Measurements from ENCODE around the gene MYH16.
"Not testable (repeated sequence)": the region's sequence is repeated elsewhere in the genome, so short reads cannot be mapped to it uniquely, and the experiment has no call there.

Gene MYH16

DNA sequence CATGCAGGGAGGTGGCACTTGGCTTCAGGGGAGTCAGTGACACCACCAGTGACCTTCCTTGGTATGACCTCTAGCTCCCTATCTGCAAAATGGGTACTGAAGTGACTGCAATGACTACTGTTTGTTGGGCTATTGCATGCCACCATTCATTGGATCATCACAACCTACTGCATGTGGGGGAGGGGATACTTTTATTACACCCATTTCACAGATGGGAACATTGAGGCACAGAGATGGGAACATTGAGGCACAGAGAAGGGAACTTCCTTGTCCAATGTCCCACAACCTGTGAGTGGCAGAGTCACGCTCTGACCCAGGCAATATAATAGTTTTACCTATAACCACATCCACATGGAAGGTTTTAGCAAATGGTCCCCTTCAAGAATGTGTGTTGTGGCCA lies 12.2 kb upstream of the MYH16 start:
- DNase-seq, result no peak

DNA sequence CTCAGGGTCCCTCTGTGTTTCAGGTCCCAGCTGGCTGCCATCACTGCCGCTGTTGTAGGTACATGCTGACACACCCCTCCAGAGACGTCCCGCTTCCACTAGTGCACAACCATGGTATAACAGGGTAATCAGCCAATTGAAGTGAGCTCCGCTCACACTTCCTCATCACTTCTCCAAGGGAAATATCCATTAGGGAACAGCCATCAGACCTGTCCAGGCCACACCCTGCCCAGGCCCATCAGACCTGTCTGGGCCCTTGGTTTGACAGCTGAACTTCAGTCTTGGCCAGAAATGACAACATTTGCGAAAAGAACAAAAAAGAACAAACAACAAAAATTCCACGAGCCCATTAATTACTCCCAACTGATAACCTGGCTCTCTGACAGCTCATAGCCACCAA lies 11.0 kb upstream of the MYH16 start:
- DNase-seq, result no peak

DNA sequence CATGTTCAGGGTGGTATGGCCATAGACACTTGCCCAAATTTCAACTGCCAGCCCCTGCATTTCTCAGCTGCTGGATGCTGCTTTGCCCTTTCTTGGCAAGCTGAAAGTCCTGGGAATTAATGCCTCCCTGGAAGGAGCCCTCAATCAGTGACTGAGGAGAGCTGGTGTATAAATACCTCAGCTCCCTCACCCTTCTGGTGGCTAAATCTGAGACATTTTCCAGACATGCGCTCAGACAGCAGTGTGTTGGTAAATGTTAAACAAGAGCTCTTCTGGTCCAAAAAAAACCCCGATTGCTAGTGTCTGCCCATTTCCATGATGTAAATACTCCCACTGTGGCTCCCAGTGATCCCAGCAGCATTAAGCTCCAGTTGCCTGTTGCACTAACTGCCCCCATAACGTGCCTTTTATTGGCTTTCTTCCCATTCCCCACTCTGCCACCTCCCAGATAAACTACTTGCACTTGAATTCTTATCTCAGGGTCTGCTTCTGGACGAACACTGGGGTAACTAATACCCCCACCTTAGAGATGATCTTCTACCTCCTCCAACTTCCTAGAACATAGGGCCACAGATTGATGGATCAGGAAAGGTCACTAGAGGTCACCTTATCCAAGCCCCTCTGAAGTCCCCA lies 6.7 kb upstream of the MYH16 start:
- no peak for DNase-seq

DNA sequence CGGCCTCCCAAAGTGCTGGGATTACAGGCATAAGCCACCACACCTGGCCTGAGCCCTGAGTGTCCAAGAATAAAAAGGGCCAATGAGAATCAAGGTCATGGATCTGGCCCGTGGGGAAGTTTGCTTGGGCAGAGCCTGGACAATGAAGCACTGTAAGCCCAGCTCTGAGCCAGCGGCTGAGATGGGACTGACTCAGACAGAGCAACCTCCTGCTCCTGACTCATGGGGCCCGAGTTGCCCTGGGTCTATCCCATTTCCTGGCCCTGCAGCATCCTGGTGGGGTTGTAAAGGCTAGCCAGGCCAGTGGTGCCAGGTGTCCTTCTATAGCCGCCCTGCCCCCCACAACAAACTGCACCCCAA lies 5.2 kb upstream of the MYH16 start:
- no peak for DNase-seq

DNA sequence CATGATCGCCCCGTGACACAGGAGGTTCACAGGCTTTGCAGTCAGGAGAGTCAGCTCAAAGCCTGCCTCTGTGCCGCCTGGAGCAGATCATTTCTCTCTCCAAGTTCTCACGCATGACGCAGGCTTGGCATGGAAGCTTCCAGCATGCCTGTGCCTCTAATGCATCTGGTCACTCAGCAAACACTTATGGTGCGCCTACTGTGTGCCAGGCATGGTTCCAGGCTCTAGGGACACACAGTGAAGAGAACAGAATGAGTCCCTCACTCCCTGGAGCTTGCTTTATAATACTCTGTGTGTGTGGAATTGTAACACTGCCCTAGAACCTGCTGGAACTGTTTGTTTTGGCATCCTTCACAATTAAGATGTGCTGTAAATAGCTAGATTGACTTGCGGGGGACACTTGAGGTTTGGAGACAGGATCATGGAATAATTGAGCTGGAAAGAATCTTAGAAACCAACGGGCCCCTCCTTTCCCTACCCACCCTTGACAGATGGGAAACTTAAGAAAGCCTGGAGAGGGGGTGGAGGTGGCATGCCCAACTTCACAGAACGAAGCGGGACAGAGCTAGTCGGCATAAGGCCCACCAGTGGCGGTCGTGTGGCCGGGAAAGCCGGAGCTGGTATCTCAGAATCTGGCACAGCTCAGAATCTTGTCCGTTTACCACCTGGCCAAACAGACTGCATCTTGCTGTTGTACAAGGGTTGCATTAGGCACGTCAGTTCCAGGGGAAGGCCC lies 4.6 kb upstream of the MYH16 start:
- no peak for DNase-seq

DNA sequence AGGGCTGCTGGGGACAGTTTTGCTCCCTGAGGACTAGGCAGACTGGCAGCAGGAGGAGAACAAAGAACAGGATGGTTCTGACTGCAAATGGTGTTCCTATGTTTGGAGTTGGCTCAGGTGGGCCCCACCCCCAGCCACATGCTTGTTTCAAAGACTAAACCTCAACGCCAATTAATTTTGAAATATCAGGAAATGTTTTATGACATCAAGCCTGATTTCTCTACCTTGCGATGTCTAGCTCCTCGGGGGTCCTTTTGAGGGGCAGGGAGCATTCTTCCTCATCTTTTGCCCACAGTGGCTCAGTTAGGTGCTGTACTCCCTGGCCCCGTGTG lies 4.1 kb upstream of the MYH16 start:
- no peak for DNase-seq

DNA sequence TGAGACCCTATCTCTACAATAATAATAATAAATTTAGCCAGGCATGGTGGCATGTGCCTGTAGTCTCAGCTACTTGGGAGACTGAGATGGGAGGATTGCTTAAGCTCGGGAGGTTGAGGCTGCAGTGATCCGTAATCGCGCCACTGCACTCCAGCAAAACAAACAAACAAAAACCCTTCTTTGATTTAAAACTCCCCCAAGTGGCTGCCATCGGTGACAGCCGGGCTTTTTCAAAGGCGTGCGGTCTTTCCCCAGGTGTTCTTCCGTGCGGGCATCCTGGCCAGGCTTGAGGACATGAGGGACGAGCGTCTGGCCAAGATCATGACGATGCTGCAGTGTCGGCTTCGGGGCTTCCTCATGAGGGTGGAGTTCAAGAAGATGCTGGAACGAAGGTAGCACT lies 1.9 kb upstream of the MYH16 start:
- no peak for DNase-seq

DNA sequence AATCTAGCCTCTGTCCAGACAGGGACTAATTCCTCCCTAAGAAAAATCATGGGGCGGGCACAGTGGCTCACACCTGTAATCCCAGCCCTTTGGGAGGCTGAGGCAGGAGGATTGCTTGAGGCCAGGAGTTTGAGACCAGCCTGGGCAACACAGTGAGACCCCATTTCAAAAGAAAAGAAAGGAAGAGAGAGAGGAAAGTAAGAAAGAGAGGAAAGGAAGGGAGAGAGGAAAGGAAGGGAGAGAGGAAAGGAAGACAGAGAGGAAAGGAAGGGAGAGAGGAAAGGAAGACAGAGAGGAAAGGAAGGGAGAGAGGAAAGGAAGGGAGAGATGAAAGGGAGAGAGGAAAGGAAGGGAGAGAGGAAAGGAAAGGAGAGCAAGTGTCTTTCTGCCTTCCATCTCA lies 922 bp downstream of the MYH16 start:
- not testable (repeated sequence) for DNase-seq

DNA sequence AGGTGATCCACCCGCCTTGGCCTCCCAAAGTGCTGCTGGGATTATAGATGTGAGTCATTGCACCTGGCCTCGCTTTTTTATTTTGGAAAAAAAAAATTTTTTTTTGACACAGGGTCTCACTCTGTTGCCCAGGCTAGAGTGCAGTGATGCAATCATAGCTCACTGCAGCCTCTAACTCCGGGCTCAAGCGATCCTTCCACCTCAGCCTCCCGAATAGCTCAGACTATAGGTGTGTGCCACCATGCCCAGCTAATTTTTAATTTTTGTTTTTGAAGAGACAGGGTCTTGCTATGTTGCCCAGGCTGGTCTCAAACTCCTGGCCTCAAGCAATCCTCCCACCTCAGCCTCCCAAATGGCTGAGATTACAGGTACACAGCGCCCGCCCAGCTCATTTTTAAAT lies 2.3 kb downstream of the MYH16 start:
- DNase-seq, result not testable (repeated sequence)

DNA sequence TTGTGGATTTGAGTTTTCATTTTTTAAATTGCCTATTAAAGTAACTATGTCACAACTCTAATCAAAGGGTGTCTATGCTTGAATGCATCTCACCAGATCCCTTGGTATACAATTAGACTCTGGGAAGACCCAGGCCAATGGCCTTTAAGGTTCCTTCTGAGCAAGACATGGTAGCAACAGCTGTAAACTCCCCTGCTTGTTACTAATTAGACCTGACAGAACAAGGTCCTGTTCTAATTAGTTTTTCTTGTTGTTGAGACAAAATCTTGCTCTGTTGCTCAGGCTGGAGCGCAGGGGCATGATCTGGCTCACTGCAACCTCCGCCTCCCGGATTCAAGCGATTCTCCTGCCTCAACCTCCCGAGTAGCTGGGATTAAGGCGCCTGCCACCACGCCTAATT lies 2.9 kb downstream of the MYH16 start:
- no peak for DNase-seq

DNA sequence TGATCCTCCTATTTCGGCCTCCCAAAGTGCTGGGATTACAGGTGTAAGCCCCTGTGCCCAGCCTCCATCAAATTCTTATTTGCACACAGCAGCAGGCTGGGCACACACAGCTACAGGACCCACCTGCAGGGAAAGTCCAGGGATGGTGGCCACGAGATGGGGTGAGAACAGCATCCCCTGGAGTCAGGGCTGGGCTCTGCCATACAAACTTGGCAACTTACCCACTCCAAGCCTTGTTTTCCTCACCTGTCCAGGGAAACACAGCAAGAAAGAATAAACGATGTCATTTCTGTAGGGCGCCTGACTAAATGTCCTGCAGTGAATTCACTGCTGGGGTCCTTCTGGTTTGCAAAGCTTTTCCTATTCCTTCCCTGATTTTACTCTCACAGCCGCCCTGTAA lies 5.5 kb downstream of the MYH16 start:
- no peak for DNase-seq

DNA sequence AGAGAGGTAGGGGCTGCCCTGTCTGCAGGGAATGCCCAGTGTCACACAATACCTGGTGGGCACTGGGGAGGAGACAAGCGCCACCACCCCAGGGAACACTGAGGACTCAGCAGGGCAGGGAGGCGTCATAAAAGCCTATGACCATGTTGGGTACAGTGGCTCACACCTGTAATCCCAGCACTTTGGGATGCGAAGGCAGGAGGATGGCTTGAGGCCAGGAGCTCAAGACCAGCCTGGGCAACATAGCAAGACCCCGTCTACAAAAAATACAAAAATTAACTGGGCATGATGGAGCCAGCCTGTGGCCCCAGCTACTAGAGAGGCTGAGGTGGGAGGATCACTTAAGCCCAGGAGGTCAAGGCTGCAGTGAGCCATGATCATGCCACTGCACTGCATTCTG lies 11.5 kb downstream of the MYH16 start:
- not testable (repeated sequence) for DNase-seq

DNA sequence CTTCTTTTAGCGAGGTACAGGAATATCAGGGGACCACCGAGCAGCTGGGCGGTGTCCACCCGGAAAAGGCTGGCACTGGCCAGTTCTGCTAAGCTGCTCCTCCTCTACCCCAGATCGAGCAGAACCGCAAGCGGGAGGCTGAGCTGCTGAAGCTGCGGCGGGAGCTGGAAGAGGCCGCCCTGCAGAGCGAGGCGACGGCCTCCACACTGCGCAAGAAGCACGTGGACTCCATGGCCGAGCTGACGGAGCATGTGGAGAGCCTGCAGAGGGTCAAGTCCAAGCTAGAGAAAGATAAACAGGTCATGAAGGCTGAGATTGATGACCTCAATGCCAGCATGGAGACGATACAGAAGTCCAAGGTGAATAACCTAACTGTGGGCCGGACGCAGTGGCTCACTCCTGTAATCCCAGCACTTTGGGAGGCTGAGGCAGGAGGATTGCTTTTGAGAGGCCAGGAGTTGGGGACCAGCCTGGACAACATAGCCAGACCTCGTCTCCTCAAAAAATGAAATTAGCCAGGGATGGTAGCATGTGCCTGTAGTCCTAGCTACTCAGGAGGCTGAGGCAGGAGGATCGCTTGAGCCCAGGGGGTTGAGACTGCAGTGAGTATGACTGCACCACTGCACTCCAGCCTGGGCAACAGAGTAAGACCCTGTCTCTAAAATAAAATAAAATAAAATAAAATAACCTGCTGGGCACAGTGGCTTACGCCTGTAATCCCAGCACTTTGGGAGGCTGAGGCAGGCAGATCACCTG lies 15.3 kb downstream of the MYH16 start:
- DNase-seq, result no peak

DNA sequence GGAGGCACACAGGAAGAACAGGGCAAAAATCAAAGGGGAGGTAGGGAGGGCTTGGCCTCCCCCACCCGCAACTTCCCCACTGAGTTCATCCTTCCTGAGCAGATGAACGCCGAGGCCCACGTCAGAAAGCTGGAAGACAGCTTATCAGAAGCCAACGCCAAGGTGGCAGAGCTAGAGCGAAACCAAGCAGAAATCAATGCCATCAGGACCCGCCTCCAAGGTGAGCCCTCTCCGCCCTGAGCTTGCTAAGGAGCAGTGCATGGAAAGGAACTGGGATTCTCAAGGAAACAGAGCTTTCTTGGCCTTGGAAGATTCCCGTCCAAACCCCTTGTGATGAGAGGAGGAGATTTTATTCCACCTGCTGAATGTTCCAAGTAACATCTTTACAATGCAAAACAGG lies 16.5 kb downstream of the MYH16 start:
- no peak for DNase-seq

DNA sequence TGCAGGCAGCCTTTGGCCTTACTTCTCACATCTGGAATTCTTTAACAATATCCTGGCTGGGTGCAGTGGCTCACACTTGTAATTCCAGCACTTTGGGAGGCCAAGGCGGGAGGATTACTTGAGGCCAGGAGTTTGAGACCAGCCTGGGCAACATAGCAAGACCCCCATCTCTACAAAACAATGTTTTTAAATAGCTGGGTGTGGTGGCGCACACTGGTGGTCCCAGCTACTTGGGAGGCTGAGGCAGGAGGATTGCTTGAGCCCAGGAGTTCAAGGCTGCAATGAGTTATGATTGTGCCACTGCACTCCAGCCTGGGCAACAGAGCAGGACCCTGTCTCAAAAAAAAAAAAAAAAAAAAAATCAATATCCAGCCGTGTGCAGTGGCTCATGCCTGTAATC lies 17.5 kb downstream of the MYH16 start:
- DNase-seq, result not testable (repeated sequence)

DNA sequence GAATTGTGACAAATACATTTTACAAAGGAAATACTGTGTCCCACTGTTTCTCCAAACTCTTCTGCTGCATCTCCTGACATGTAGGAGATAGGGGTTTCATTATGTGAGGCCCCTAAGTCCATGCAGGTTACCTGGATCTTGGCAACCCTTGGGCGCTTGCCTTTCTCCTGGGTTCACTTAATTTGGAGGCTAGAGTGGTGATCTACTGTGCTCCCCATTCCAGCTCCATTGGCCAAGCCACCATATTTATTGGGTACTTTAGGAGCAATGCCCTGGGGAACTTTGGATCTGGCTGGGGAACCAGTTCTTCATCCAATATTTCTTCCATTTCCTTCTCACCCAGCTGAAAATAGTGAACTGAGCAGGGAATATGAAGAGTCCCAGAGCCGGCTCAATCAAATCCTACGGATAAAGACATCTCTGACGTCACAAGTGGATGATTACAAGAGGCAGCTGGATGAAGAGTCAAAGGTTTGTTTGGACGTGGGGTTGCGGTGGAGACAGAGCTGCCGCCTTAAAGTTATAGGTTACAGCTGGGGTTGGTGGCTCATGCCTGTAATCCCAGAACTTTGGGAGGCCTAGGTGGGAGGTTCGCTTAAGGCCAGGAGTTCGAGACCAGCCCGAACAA lies 18.5 kb downstream of the MYH16 start:
- DNase-seq, result no peak

DNA sequence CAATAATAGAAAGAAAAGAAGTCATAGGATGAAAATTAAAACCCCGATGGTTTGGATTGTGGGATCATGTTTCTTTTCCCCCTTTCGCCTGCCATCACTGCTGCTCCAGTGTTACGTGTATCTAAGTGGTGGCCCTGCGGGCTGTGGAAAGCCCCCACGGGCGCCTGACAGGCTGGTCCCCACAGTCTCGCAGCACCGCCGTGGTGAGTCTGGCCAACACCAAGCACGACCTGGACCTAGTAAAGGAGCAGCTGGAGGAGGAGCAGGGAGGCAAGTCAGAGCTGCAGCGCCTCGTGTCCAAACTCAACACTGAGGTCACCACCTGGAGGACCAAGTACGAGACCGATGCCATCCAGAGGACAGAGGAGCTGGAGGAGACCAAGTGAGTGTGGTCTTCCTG lies 19.5 kb downstream of the MYH16 start:
- DNase-seq, result no peak

DNA sequence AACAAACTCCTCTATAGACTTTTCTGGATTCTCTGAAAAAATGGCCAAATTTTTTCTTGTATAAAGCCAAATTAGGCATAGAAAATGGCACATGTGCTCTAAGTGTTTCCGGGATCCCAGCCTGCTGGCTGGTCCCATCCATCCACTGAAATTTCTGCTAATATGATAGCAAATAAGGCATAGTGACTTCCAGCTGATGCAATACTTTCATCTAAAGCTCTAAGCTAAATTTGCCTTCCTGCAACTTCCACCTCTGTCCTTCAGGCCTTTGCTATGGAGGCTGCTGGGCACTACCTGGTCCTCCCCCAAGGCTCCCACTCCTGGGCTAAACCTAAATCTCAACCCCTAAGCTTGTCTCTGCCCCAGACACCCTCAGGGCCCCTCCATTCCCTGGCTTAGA lies 20.5 kb downstream of the MYH16 start:
- DNase-seq, result no peak

DNA sequence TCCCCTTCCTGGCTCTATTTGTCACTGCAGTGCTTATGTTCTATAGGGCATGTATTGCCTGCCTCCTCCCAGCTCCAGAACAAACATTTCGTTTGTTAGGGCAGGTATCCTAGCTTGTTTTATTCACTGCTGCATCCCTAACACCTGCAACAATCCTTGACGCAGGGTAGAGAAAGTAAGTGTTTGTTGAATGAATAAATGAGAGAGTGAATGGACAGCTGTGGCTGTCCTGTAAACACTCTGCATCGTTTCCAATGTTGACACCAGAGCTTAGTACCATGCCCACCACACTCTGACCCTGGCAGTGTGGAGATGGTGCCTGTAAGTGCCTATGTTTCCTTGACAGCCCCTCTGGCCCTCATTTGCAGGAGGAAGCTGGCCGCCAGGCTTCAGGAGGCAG lies 21.0 kb downstream of the MYH16 start:
- no peak for DNase-seq

DNA sequence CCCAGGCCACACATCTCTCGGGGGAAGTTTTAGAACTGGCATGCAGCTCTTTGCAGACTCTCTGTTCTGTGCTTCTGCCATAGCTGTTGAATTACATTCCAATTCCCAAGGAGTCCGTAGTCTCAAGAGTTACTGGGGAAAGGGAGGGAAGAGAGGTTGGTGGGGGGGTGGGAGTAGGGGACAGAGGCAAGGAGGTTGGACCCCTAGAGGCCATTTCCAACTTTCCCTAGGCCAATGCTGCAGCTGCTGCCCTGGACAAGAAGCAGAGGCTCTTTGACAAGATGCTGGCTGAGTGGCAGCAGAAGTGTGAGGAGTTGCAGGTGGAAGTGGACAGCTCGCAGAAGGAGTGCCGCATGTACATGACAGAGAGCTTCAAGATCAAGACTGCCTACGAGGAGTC lies 23.8 kb downstream of the MYH16 start:
- DNase-seq, result no peak

DNA sequence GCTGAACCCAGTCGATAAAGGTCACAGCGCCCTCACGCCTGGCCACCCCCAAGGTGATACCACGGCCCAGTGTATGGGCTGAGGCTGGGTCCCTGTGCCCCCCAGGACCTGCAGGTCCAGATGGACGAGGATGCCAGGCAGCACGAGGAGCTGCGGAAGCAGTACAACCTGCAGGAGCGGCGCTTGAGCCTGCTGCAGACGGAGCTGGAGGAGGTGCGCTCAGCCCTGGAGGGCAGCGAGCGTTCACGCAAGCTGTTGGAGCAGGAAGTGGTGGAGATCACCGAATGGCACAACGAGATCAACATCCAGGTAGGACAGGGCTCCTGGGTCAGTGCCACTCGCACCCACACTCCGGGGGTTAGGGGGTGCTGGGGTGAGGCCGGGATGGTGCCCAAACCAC lies 28.9 kb downstream of the MYH16 start:
- no peak for DNase-seq

DNA sequence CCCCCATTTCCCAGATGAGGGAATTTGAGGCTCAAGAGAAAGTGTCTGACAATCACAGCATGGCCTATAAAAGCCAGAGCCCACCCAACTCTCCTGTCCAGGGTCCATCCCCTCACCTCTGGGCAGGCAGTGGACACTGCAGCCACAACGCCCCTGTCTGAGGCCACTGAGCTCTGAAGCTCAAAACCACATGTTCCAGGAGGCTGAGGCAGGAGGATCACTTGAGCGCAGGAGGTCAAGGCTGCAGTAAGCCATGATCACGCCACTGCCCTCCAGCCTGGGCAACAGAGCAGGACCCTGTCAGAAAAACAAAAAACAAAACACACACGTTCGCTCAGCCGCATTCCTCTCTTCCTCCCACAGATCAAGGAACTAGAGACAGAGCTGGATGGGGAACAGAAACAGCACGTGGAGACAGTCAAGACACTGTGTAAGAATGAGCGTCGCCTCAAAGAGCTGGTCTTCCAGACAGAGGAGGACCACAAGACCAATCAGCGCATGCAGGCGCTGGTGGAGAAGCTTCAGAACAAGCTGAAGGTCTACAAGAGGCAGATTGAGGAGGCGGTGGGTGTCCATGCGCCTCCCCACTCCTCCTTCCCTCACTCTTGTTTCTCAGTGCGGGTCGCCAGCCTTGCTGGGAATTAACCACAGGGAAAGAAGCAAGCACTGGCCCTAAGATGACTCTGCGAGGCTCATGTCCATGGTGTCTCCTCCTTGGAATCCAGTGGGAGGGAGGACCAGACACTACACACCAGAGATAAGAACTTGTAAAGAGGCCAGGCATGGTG lies 33.0 kb downstream of the MYH16 start:
- DNase-seq, result no peak

DNA sequence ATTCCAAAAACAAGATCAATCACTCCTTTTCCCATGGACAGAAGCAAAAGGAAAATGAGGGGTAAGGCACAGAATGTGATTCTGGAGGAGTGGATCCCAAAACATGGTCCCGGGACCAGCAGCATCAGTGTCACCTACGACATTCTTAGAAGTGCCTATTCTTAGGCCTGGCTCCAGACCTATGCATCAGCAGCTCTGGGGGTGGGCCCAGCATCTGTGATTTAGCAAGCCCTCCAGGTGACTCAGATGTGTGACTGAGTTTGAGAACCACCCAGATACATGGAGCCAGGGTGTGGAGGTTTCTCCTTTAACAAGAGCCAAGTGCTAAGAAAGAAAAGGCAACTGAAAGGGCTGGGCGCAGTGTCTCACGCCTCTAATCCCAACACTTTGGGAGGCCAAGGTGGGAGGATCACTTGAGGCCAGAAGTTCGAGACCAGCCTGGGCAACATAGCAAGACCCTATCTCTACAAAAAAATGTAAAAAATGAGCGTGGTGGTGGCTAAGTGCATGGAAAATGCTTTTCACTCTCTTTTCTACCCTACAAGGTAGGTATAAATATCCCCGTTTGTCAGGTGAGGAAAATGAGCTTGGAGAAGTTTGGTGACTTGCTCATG lies 35.9 kb downstream of the MYH16 start:
- no peak for DNase-seq
